ENCODE results near the gene MCEMP1.
"Not testable (repeated sequence)": the region's sequence is repeated elsewhere in the genome, so short reads cannot be mapped to it uniquely, and the experiment has no call there.

GRCh38 chr19:7643629-7644549 lies 33.0 kb upstream of the MCEMP1 start:
- TF ChIP-seq CTCF, POLR2A (IDR thresholded peaks at IDR 0.05): not testable (repeated sequence)

All from adrenal gland (tissue), 5 donors.